HepG2 (cell line): ENCODE measurements around the gene SPSB2. TPM values are rescaled to one million over a fixed set of nuclear protein-coding genes. Genes with fewer than 3 reads are reported as not detected.

Source experiments
- ARHGAP35 ChIP-seq: sonication (generic); formaldehyde crosslinking; IDR thresholded peaks from 2 replicates; pipeline ENCODE4 v1.9.0; 2022; ENCODE audit warnings: mild to moderate bottlenecking, inconsistent platforms, moderate library complexity, missing genetic modification reagents, borderline replicate concordance
- ASH2L ChIP-seq: fragments of 300-600, 200-600 bp; sonication (generic); IDR thresholded peaks from 2 replicates; pipeline ENCODE4 v1.7.0; 2017; ENCODE audit warnings: low read depth, mild to moderate bottlenecking, moderate library complexity, mixed read lengths, low read length; ENCODE audit not compliant: insufficient read length
- ATF1 ChIP-seq: IDR thresholded peaks from 2 replicates; pipeline ENCODE4 v1.6.1; 2016; ENCODE audit warnings: mild to moderate bottlenecking, control low read depth
- ATF7-NPFF ChIP-seq: sonication (generic); formaldehyde crosslinking; IDR thresholded peaks from 2 replicates; pipeline ENCODE4 v1.8.1; 2023; ENCODE audit warnings: mild to moderate bottlenecking, low read depth, missing genetic modification reagents, moderate library complexity
- CBX5 ChIP-seq: sonication (generic); formaldehyde crosslinking; IDR thresholded peaks from 2 replicates; pipeline ENCODE4 v1.4.0; 2020; ENCODE audit warnings: missing genetic modification reagents, borderline replicate concordance
- CERS6 ChIP-seq: sonication (generic); formaldehyde crosslinking; IDR thresholded peaks from 2 replicates; pipeline ENCODE4 v1.5.0; 2020; ENCODE audit warnings: missing genetic modification reagents
- FOXO1 ChIP-seq: sonication (generic); formaldehyde crosslinking; IDR thresholded peaks from 2 replicates; pipeline ENCODE4 v1.4.0; 2020; ENCODE audit warnings: missing genetic modification reagents
- GLI4 ChIP-seq: sonication (generic); formaldehyde crosslinking; IDR thresholded peaks from 2 replicates; pipeline ENCODE4 v1.5.1; 2020; ENCODE audit warnings: missing genetic modification reagents, mild to moderate bottlenecking, moderate library complexity, borderline replicate concordance
- HDAC6 ChIP-seq: fragments of 200-600 bp; sonication (generic); IDR thresholded peaks from 2 replicates; pipeline ENCODE4 v1.7.0; 2017; ENCODE audit warnings: mild to moderate bottlenecking, antibody characterized with exemption, low read length, low read depth
- HHEX ChIP-seq: IDR thresholded peaks from 2 replicates; pipeline ENCODE4 v1.6.1; 2016; ENCODE audit warnings: control low read depth
- JDP2 ChIP-seq: sonication (generic); formaldehyde crosslinking; IDR thresholded peaks from 2 replicates; pipeline ENCODE4 v1.8.1; 2022; ENCODE audit warnings: missing genetic modification reagents, borderline replicate concordance
- KLF13 ChIP-seq: sonication (generic); formaldehyde crosslinking; IDR thresholded peaks from 2 replicates; pipeline ENCODE4 v1.4.0; 2020; ENCODE audit warnings: mild to moderate bottlenecking, missing genetic modification reagents
- LCORL ChIP-seq, 2 experiments: fragments of 450-650 bp in 1 of 2; sonication (generic) in 1 of 2; formaldehyde crosslinking in 1 of 2; IDR thresholded peaks; 2 replicates each; pipeline versions ENCODE4 v1.5.0 to v1.6.1; 2017 to 2020; ENCODE audit warnings: antibody characterized with exemption in 1 of 2, missing genetic modification reagents in 1 of 2
- NR2F6 ChIP-seq, 2 experiments: IDR thresholded peaks; 2 replicates each; pipeline ENCODE4 v1.6.1; 2016; ENCODE audit warnings: antibody characterized with exemption in 1 of 2, mild to moderate bottlenecking in 1 of 2
- RARG ChIP-seq: sonication (generic); formaldehyde crosslinking; IDR thresholded peaks from 2 replicates; pipeline ENCODE4 v1.4.0; 2020; ENCODE audit warnings: low read depth, mild to moderate bottlenecking, missing genetic modification reagents
- TARDBP ChIP-seq: sonication (generic); formaldehyde crosslinking; IDR thresholded peaks from 2 replicates; pipeline ENCODE4 v1.8.0; 2022; ENCODE audit warnings: mild to moderate bottlenecking, missing genetic modification reagents
- ZBTB20 ChIP-seq: sonication (generic); formaldehyde crosslinking; IDR thresholded peaks from 2 replicates; pipeline ENCODE4 v1.8.1; 2023; ENCODE audit warnings: missing genetic modification reagents, low read depth, mild to moderate bottlenecking, borderline replicate concordance
- ZBTB42 ChIP-seq: sonication (generic); formaldehyde crosslinking; IDR thresholded peaks from 2 replicates; pipeline ENCODE4 v1.5.0; 2020; ENCODE audit warnings: mild to moderate bottlenecking, missing genetic modification reagents
- ZMAT3 ChIP-seq: sonication (generic); formaldehyde crosslinking; conservative IDR thresholded peaks from 2 replicates; pipeline ENCODE4 v1.7.0; 2021; ENCODE audit warnings: missing genetic modification reagents
- ZNF18 ChIP-seq: sonication (generic); formaldehyde crosslinking; IDR thresholded peaks from 2 replicates; pipeline ENCODE4 v1.8.0; 2022; ENCODE audit warnings: mild to moderate bottlenecking, missing genetic modification reagents; ENCODE audit not compliant: insufficient replicate concordance
- ZNF549 ChIP-seq: sonication (generic); formaldehyde crosslinking; IDR thresholded peaks from 2 replicates; pipeline ENCODE4 v1.5.0; 2020; ENCODE audit warnings: missing genetic modification reagents
- ZNF615 ChIP-seq: sonication (generic); formaldehyde crosslinking; IDR thresholded peaks from 2 replicates; pipeline ENCODE4 v1.5.0; 2020; ENCODE audit warnings: mild to moderate bottlenecking, missing genetic modification reagents, borderline replicate concordance
- ZSCAN31 ChIP-seq: sonication (generic); formaldehyde crosslinking; IDR thresholded peaks from 2 replicates; pipeline ENCODE4 v1.5.0; 2020; ENCODE audit warnings: low read depth, mild to moderate bottlenecking, missing genetic modification reagents
- ZUFSP ChIP-seq: sonication (generic); formaldehyde crosslinking; IDR thresholded peaks from 2 replicates; pipeline ENCODE4 v1.9.0; 2021; ENCODE audit warnings: missing genetic modification reagents, mild to moderate bottlenecking, borderline replicate concordance
- polyA plus RNA-seq, 8 experiments: library from polyadenylated mRNA; depleted of rRNA in 3 of 8; stranded (reverse) in 7 of 8; unstranded in 1 of 8; fragments of >200 nt; fragmentation: Illumina TruSeq in 4 of 8; extraction: Trizol in 4 of 8; gene quantifications; 2 replicates each; pipeline versions ENCODE4 v1.2.1 to v1.2.3, GENCODE V29; 2011 to 2016; ENCODE audit warnings: low read depth in 4 of 8, missing spikeins in 1 of 8, mixed read lengths in 1 of 8; ENCODE audit not compliant: insufficient read depth in 1 of 8
- total RNA-seq, 5 experiments: library from RNA; depleted of rRNA; stranded (reverse); fragments of >200 nt; fragmentation: Illumina TruSeq; extraction: Trizol; gene quantifications; 2 replicates each; pipeline ENCODE4 v1.2.3, GENCODE V29; 2016; ENCODE audit warnings: low read depth in 1 of 5

Gene SPSB2
- total and polyA plus RNA-seq, 2 of the 13 experiments (the other 11 are each of a cell fraction or from before 2014, with no cell fraction given), result 2.0 to 6.2 TPM

- 0 out of 2 replicates have a peak, but pooled peaks have one; percentile 20 for TF ChIP-seq ARHGAP35 (CRISPR knock-in tag)
- TF ChIP-seq CERS6 (CRISPR knock-in tag), result peak; percentile 45; the same call in 1 of the 2 replicates
- no peak for TF ChIP-seq ZNF615 (CRISPR knock-in tag)
- TF ChIP-seq NR2F6 (IDR thresholded peaks at IDR 0.05), result no peak
- peak; percentile 44 for TF ChIP-seq NR2F6 (CRISPR knock-in tag; IDR thresholded peaks at IDR 0.05)
- TF ChIP-seq ZNF18 (CRISPR knock-in tag), result no peak
- TF ChIP-seq JDP2 (CRISPR knock-in tag), result no peak; the same call in 1 of the 2 replicates
- TF ChIP-seq HDAC6, result no peak
- peak; percentile 29; the same call in 1 of the 2 replicates for TF ChIP-seq ZBTB20 (CRISPR knock-in tag)
- no peak for TF ChIP-seq ATF7-NPFF (CRISPR knock-in tag)
- no peak for TF ChIP-seq GLI4
- peak; percentile 41; the same call in 1 of the 2 replicates for TF ChIP-seq FOXO1 (CRISPR knock-in tag)
- no peak for TF ChIP-seq ASH2L
- TF ChIP-seq ZSCAN31 (CRISPR knock-in tag), result peak; percentile 85
- no peak for TF ChIP-seq ATF1 (CRISPR knock-in tag)
- TF ChIP-seq HHEX, result no peak
- no peak for TF ChIP-seq ZUFSP (CRISPR knock-in tag)
- peak; percentile 87; the same call in 1 of the 2 replicates for TF ChIP-seq CBX5 (CRISPR knock-in tag)
- TF ChIP-seq ZBTB42 (CRISPR knock-in tag), result no peak
- TF ChIP-seq ZNF549 (CRISPR knock-in tag), result no peak
- TF ChIP-seq RARG, result no peak
- peak; percentile 62; the same call in 1 of the 2 replicates for TF ChIP-seq TARDBP
- TF ChIP-seq ZMAT3, result no peak
- TF ChIP-seq LCORL (IDR thresholded peaks at IDR 0.05), result no peak
- TF ChIP-seq LCORL (CRISPR knock-in tag; IDR thresholded peaks at IDR 0.05), result peak; percentile 57
- no peak for TF ChIP-seq KLF13
Measured at GRCh38 chr12:6872073-6873048, 742 bp downstream of the SPSB2 start (continued).
